GM21390 (cell line): ENCODE data around the gene KRTAP3-1.
"Not testable (repeated sequence)": the region's sequence is repeated elsewhere in the genome, so short reads cannot be mapped to it uniquely, and the experiment has no call there.

Experiments used
- ATAC-seq: cut with Tn5 transposase; IDR thresholded peaks from one replicate; pipeline ENCODE4 v1.9.1; 2021; ENCODE audit not compliant: unreplicated experiment

Gene KRTAP3-1

GRCh38 chr17:41008811-41009210, at the start of gene KRTAP3-1:
Gene KRTAP3-1 (minus strand): TSS chr17:41009128. CDS start chr17:41009074, 54 bp downstream.
- no peak for ATAC-seq

GRCh38 chr17:41057547-41057946, 48.6 kb upstream of the KRTAP3-1 start:
- no peak for ATAC-seq

- not testable (repeated sequence) for ATAC-seq
Observed at GRCh38 chr17:41055130-41055529, 46.2 kb upstream of the KRTAP3-1 start, which contains the start of gene KRTAP2-2. Gene KRTAP2-2 (minus strand): TSS chr17:41055230. CDS start chr17:41055211, 19 bp downstream.

GRCh38 chr17:41054556-41054955, 45.6 kb upstream of the KRTAP3-1 start:
- not testable (repeated sequence) for ATAC-seq

GRCh38 chr17:41054025-41054424, 45.1 kb upstream of the KRTAP3-1 start:
- ATAC-seq = no peak

GRCh38 chr17:41052566-41052965, 43.6 kb upstream of the KRTAP3-1 start:
- ATAC-seq = no peak

GRCh38 chr17:41049110-41049509, 40.2 kb upstream of the KRTAP3-1 start:
- ATAC-seq = no peak

GRCh38 chr17:41048441-41048840, 39.5 kb upstream of the KRTAP3-1 start:
- no peak for ATAC-seq

GRCh38 chr17:41046735-41047465, 38.0 kb upstream of the KRTAP3-1 start, which contains the start of gene KRTAP2-1:
Gene KRTAP2-1 (minus strand): TSS chr17:41047316. CDS start chr17:41047267, 49 bp downstream.
- not testable (repeated sequence) for ATAC-seq

- no peak for ATAC-seq
Observed at GRCh38 chr17:41042953-41043352, 34.0 kb upstream of the KRTAP3-1 start.

GRCh38 chr17:41040783-41041571, 32.0 kb upstream of the KRTAP3-1 start, which contains the start of gene KRTAP1-1:
Gene KRTAP1-1 (minus strand): TSS chr17:41041450. CDS start chr17:41041397, 53 bp downstream.
- not testable (repeated sequence) for ATAC-seq

GRCh38 chr17:41037853-41038350, 29.0 kb upstream of the KRTAP3-1 start:
- no peak for ATAC-seq

- ATAC-seq = not testable (repeated sequence)
Observed at GRCh38 chr17:41034346-41034935, 25.5 kb upstream of the KRTAP3-1 start, which contains the start of gene KRTAP1-3. Gene KRTAP1-3 (minus strand): TSS chr17:41034874. CDS start chr17:41034821, 53 bp downstream.

GRCh38 chr17:41029633-41030245, 20.8 kb upstream of the KRTAP3-1 start, which contains the start of gene KRTAP1-4:
Gene KRTAP1-4 (minus strand): TSS chr17:41030195. CDS start chr17:41030078, 117 bp downstream.
- no peak for ATAC-seq

- ATAC-seq = no peak
Observed at GRCh38 chr17:41026715-41027471, 18.0 kb upstream of the KRTAP3-1 start, which contains the start of gene KRTAP1-5. Gene KRTAP1-5 (minus strand): TSS chr17:41027208. CDS start chr17:41027155, 53 bp downstream.

- ATAC-seq = no peak
Observed at GRCh38 chr17:41024697-41025096, 15.8 kb upstream of the KRTAP3-1 start.

GRCh38 chr17:41020336-41020735, 11.4 kb upstream of the KRTAP3-1 start:
- ATAC-seq = no peak

- no peak for ATAC-seq
Observed at GRCh38 chr17:41019415-41019814, 10.5 kb upstream of the KRTAP3-1 start.

- ATAC-seq = no peak
Observed at GRCh38 chr17:41018541-41018940, 9.6 kb upstream of the KRTAP3-1 start.
